ENCODE measurements around the gene GADL1.

The GADL1 gene

GRCh38 chr3:30693470-30694120, 200.9 kb downstream of the GADL1 start:
- DNase-seq (ENCODE audit: low spot score), result peak; percentile 80

GRCh38 chr3:30692498-30693130, 201.8 kb downstream of the GADL1 start:
- DNase-seq (ENCODE audit: low spot score), result no peak

GRCh38 chr3:30691944-30692343, 202.5 kb downstream of the GADL1 start:
- no peak for DNase-seq (ENCODE audit: low spot score)

- DNase-seq (ENCODE audit: low spot score), result no peak
These were observed 203.1 kb downstream of the GADL1 start for GRCh38 chr3:30691249-30691880.

GRCh38 chr3:30690199-30690598, 204.3 kb downstream of the GADL1 start:
- DNase-seq (ENCODE audit: low spot score), result no peak

- peak; percentile 19 for DNase-seq (ENCODE audit: low spot score)
These were observed 205.5 kb downstream of the GADL1 start for GRCh38 chr3:30688776-30689641.

GRCh38 chr3:30687930-30688570, 206.4 kb downstream of the GADL1 start:
- DNase-seq (ENCODE audit: low spot score), result no peak

- no peak for DNase-seq (ENCODE audit: low spot score)
These were observed 207.7 kb downstream of the GADL1 start for GRCh38 chr3:30686799-30687198.

GRCh38 chr3:30686176-30686575, 208.3 kb downstream of the GADL1 start:
- no peak for DNase-seq (ENCODE audit: low spot score)

GRCh38 chr3:30685267-30685667, 209.2 kb downstream of the GADL1 start:
- DNase-seq (ENCODE audit: low spot score), result no peak

- DNase-seq (ENCODE audit: low spot score), result no peak
These were observed 210.1 kb downstream of the GADL1 start for GRCh38 chr3:30684356-30684755.

GRCh38 chr3:30683769-30684168, 210.7 kb downstream of the GADL1 start:
- no peak for DNase-seq (ENCODE audit: low spot score)

- DNase-seq (ENCODE audit: low spot score), result no peak
These were observed 211.9 kb downstream of the GADL1 start for GRCh38 chr3:30682434-30683155.

- DNase-seq (ENCODE audit: low spot score), result no peak
These were observed 212.7 kb downstream of the GADL1 start for GRCh38 chr3:30681649-30682211.

- DNase-seq (ENCODE audit: low spot score), result no peak
These were observed 213.4 kb downstream of the GADL1 start for GRCh38 chr3:30680789-30681648.

GRCh38 chr3:30679045-30679444, 215.4 kb downstream of the GADL1 start:
- DNase-seq (ENCODE audit: low spot score), result no peak

- no peak for DNase-seq (ENCODE audit: low spot score)
These were observed 217.1 kb downstream of the GADL1 start for GRCh38 chr3:30677347-30677685.

- no peak for DNase-seq (ENCODE audit: low spot score)
These were observed 217.8 kb downstream of the GADL1 start for GRCh38 chr3:30676424-30677346.

All from CD4-positive, alpha-beta T cell treated with Interleukin-2 at 100 ng/mL for 4 hours (primary cell).